ENCODE results near the gene MEIKIN. TPM values are rescaled to one million over a fixed set of nuclear protein-coding genes. Genes with fewer than 3 reads are reported as not detected.

The MEIKIN gene
- total and polyA plus RNA-seq, 2 donors (not counting 3 experiments of a cell fraction or from before 2014, with no cell fraction given) = not detected

GRCh38 chr5:131983244-131983771 lies 37.8 kb upstream of the MEIKIN start:
- FAIRE-seq (no peak), DNase-seq (ENCODE audit: low read depth, low spot score) (no peak)
- no peak overlapping the region for H3K4me2 ChIP-seq (ENCODE audit: insufficient read depth, low read length)
- no peaks in the 10 kb centered on the region for H3K9me3 ChIP-seq (replicated peaks; ENCODE audit: control insufficient read depth, insufficient read depth, low read length)
- no peak overlapping the region for H3K27ac ChIP-seq (ENCODE audit: insufficient read depth, low read depth, low read length)
- intact Hi-C loops (cut with micrococcal nuclease) (no loop called here), dilution Hi-C loops (cut with MboI; ENCODE audit: extremely low pct_ligation_motif_present, low sequenced_read_pairs) (no loop called here)
- no peak overlapping the region for H3K4me3 ChIP-seq (replicated peaks in 1 of 3; ENCODE audit: insufficient read depth in 1 of 3, low read depth in 1 of 3, low read length in 3 of 3)
- no TSS peak for BruUV-seq (replicated peaks)
- POLR2A ChIA-PET = no interaction called here
- no peak overlapping the region for H3K9ac ChIP-seq (replicated peaks; ENCODE audit: extremely low read depth, insufficient read depth, low read length)
- H3K79me2 ChIP-seq (ENCODE audit: control insufficient read depth, insufficient read depth, low read length) = no peaks in the 10 kb centered on the region
- TF ChIP-seq CTCF (IDR thresholded peaks at IDR 0.05; ENCODE audit: extremely low read depth in 1 of 2, insufficient read depth in 1 of 2, low read depth in 1 of 2, low read length in 2 of 2) = no peak
- no peak for TF ChIP-seq MAX (IDR thresholded peaks at IDR 0.05; ENCODE audit: insufficient read depth, insufficient read length)
- TF ChIP-seq JUN (IDR thresholded peaks at IDR 0.05; ENCODE audit: borderline replicate concordance, insufficient read depth, insufficient read length, low read depth) = no peak
- no peak for TF ChIP-seq POLR2A (IDR thresholded peaks at IDR 0.05; ENCODE audit: low read depth, low read length)
- TF ChIP-seq MYC (IDR thresholded peaks at IDR 0.05; ENCODE audit: low read depth, low read length) = no peak
- no peak for TF ChIP-seq GATA2 (IDR thresholded peaks at IDR 0.05; ENCODE audit: insufficient read depth, insufficient read length, low read depth, low read length)
- TF ChIP-seq FOS (IDR thresholded peaks at IDR 0.05; ENCODE audit: borderline replicate concordance, insufficient read depth, low read length) = no peak
- no peak for TF ChIP-seq POLR2AphosphoS5 (IDR thresholded peaks at IDR 0.05; ENCODE audit: insufficient read depth, low read depth, low read length)
- no peak for TF ChIP-seq EZH2 (IDR thresholded peaks at IDR 0.05; ENCODE audit: borderline replicate concordance, low read depth, low read length, severe bottlenecking)
- H2AFZ ChIP-seq (ENCODE audit: low read depth, low read length) = no peak overlapping the region
- H3K4me1 ChIP-seq (ENCODE audit: control insufficient read depth, extremely low read depth, insufficient read depth, low read length) = no peaks in the 10 kb centered on the region
- H3K27me3 ChIP-seq (ENCODE audit: control insufficient read depth in 2 of 2, insufficient read depth in 2 of 2, low read length in 2 of 2) = peaks cover 2 to 7% of the 10 kb centered on the region in 2 experiments
- H3K9me1 ChIP-seq (replicated peaks; ENCODE audit: control insufficient read depth, extremely low read depth, insufficient read depth, low read length) = no peaks in the 10 kb centered on the region
- CTCF ChIA-PET = interaction anchor here (0.8 to 1.5 kb wide), 2 partner anchors 12 to 394 kb away, joined by 3 to 6 read pairs; no protein-coding TSS in a partner anchor
- H4K20me1 ChIP-seq (replicated peaks; ENCODE audit: control insufficient read depth, extremely low read depth, insufficient read depth, low read length) = no peaks in the 10 kb centered on the region
- no peaks in the 10 kb centered on the region for H3K36me3 ChIP-seq (ENCODE audit: control insufficient read depth in 2 of 2, extremely low read depth in 1 of 2, insufficient read depth in 2 of 2, low read length in 2 of 2)

All from endothelial cell of umbilical vein (primary cell).